Gastrocnemius medialis (tissue), 4 donors: ENCODE results near the gene GRM3. TPM values are rescaled to one million over a fixed set of nuclear protein-coding genes. Genes with fewer than 3 reads are reported as not detected.

Experiments
- ATAC-seq, 2 donors: fragments of 150-250 bp; one replicate each; pipeline ENCODE4 v1.9.1; 2016
- DNase-seq, 2 donors: peaks; one replicate each; pipeline ENCODE4 v3.0.0-alpha.2; 2019
- H3K27ac ChIP-seq, 4 donors: fragments of 200-600 bp; sonication (generic); 1 replicate in 1 of 4; 2 replicates in 3 of 4; pipeline ENCODE4 v1.5.1; 2016 to 2018; ENCODE audit warnings: mild to moderate bottlenecking in 2 of 4, moderate library complexity in 1 of 4
- H3K27me3 ChIP-seq, 3 donors: fragments of 200-600 bp; sonication (generic) in 2 of 3; 1 replicate in 1 of 3; 2 replicates in 2 of 3; pipeline versions ENCODE4 v1.5.1 to v1.6.0; 2016 to 2019; ENCODE audit warnings: mild to moderate bottlenecking in 1 of 3, moderate library complexity in 1 of 3
- H3K36me3 ChIP-seq, 2 donors: fragments of 200-600 bp; sonication (generic) in 1 of 2; one replicate each; pipeline ENCODE4 v1.5.1; 2017 to 2018
- H3K4me1 ChIP-seq, 2 donors: fragments of 200-600 bp; sonication (generic) in 1 of 2; one replicate each; pipeline ENCODE4 v1.5.1; 2016 to 2017; ENCODE audit warnings: mild to moderate bottlenecking in 2 of 2
- H3K4me3 ChIP-seq, 4 donors: fragments of 200-600 bp; sonication (generic) in 3 of 4; 1 replicate in 1 of 4; 2 replicates in 3 of 4; pipeline ENCODE4 v1.5.1; 2016 to 2019; ENCODE audit warnings: mild to moderate bottlenecking in 2 of 4
- H3K9me3 ChIP-seq, 3 donors: fragments of 200-600 bp; sonication (generic) in 2 of 3; 1 replicate in 1 of 3; 2 replicates in 2 of 3; pipeline ENCODE4 v1.5.1; 2016 to 2019
- CTCF ChIP-seq, 5 experiments: fragments of 450-650 bp in 3 of 5; fragments of 200-600 bp in 2 of 5; sonication (generic) in 2 of 5; IDR thresholded peaks in 4 of 5; conservative IDR thresholded peaks in 1 of 5; 1 replicate in 4 of 5; 2 replicates in 1 of 5; pipeline ENCODE4 v1.5.1; 2016 to 2019; ENCODE audit warnings: antibody characterized with exemption in 5 of 5, mild to moderate bottlenecking in 3 of 5, moderate library complexity in 3 of 5
- POLR2A ChIP-seq, 2 donors: fragments of 450-650 bp; IDR thresholded peaks; one replicate each; pipeline ENCODE4 v1.6.1; 2017; ENCODE audit warnings: antibody characterized with exemption in 2 of 2, mild to moderate bottlenecking in 2 of 2, moderate library complexity in 2 of 2
- in situ Hi-C, 4 donors: fragments of 200-750 bp; cut with MboI; loops; one replicate each; pipeline versions ENCODE4 v1.15.0 to v1.8.0; 2017; ENCODE audit warnings: low sequenced_read_pairs in 4 of 4
- intact Hi-C: fragments of 100-400 bp; cut with DNase I; formaldehyde crosslinking; loops from one replicate; pipeline ENCODE4 v1.15.1; 2023; ENCODE audit warnings: low total_unique reads
- total RNA-seq, 4 donors: library from RNA; depleted of rRNA; stranded (reverse); fragments of >200 nt; gene quantifications; one replicate each; pipeline versions ENCODE4 v1.1.0 to v1.2.3, GENCODE V29; 2016

Gene GRM3
- total RNA-seq, 4 donors from 2014 or later: not detected

- Histone ChIP-seq H3K4me1 (no peaks in the 10 kb centered on the region), H3K4me3 (no peak overlapping the region), H3K27me3 (no peaks in the 10 kb centered on the region), H3K9me3 (no peaks in the 10 kb centered on the region), H3K36me3 (no peaks in the 10 kb centered on the region), H3K27ac (no peak overlapping the region)
- intact Hi-C loops: no loop called here
- DNase-seq: no peak
- no peak for ATAC-seq
- TF ChIP-seq POLR2A (IDR thresholded peaks at IDR 0.05): no peak
- TF ChIP-seq CTCF (IDR thresholded peaks at IDR 0.05 in 4 of 5, conservative IDR thresholded peaks at IDR 0.05 in 1 of 5): no peak
- in situ Hi-C loops: no loop called here
Observed at GRCh38 chr7:86776136-86776535, 132.4 kb downstream of the GRM3 start.

DNA sequence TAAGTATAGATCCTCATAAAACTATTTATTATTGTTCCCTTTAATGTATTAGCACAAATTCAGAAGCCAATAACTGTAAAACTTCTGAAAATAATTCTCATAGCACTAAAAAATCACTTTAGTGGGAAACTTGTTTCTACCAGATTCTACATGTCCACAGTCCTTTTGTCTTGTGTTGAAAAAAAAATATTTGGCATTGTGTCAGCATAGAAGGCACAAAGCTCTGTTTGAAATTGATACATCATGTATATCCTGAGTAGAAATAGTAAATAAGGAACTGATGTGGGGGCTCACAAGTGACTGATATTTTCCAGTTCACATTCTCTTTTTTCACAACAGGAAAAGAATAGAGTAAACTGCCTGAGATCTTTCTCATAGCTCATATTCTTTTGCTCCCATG, 134.6 kb downstream of the GRM3 start:
- TF ChIP-seq CTCF (IDR thresholded peaks at IDR 0.05 in 4 of 5, conservative IDR thresholded peaks at IDR 0.05 in 1 of 5) (no peak), POLR2A (IDR thresholded peaks at IDR 0.05) (no peak)
- Histone ChIP-seq H3K4me1 (no peaks in the 10 kb centered on the region), H3K4me3 (no peak overlapping the region), H3K27ac (no peak overlapping the region), H3K27me3 (no peaks in the 10 kb centered on the region), H3K36me3 (no peaks in the 10 kb centered on the region), H3K9me3 (no peaks in the 10 kb centered on the region)
- intact Hi-C loops (no loop called here), in situ Hi-C loops (no loop called here)
- DNase-seq (no peak), ATAC-seq (no peak)

DNA sequence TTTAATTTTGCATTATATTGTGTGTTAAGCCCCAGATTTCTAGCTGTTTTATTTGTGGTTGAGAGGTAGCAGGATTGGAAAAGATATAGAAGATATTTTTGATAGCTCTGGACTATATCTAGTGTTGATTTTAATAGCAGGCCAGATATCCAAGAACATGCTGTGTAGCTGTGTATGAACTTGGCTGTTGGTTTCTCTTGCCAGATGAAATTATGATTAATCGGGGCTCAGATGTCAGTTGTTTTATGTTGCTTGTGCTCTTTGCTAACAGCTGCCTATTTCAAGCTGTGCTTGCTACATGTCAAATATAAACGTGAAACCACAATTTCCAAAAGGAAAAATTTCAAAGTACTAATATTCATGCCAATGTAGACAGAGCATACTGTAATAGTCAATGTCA, 141.1 kb downstream of the GRM3 start:
- Histone ChIP-seq H3K4me3 (no peak overlapping the region), H3K4me1 (peaks cover 0 to 13% of the 10 kb centered on the region in 2 donors), H3K36me3 (no peaks in the 10 kb centered on the region), H3K27me3 (no peaks in the 10 kb centered on the region), H3K27ac (peak overlapping the region in 1 of 4 donors; percentile 69), H3K9me3 (no peaks in the 10 kb centered on the region)
- in situ Hi-C loops (no loop called here), intact Hi-C loops (no loop called here)
- DNase-seq (no peak), ATAC-seq (peak; percentile 60 to 97)
- TF ChIP-seq CTCF (IDR thresholded peaks at IDR 0.05 in 4 of 5, conservative IDR thresholded peaks at IDR 0.05 in 1 of 5) (no peak), POLR2A (IDR thresholded peaks at IDR 0.05) (no peak)

DNA sequence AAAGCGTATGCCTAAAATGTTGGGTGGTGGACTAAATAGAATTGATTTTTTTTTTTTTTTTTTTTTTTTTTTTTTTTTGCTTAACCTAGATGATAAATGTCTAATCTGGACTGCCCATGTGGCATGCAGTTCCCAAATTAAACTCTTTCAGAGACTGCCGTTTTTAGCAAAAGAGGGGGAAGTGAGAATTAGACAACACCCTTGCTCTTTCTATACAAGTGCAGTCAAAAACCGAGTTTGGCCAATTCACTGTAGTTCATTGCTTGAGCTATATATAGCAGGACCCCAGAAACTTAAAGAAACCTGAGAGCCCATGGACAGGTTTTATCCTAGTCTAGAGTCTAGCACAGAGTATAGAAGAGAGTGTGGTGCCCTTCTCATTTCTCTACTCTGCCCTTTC, 141.9 kb downstream of the GRM3 start:
- in situ Hi-C loops: no loop called here
- intact Hi-C loops: no loop called here
- no peaks in the 10 kb centered on the region for H3K36me3 ChIP-seq

More for the DNA sequence above, 141.9 kb downstream of the GRM3 start:
- Histone ChIP-seq H3K9me3 (no peaks in the 10 kb centered on the region), H3K4me1 (peaks cover 0 to 13% of the 10 kb centered on the region in 2 donors), H3K27ac (no peak overlapping the region), H3K4me3 (no peak overlapping the region), H3K27me3 (no peaks in the 10 kb centered on the region)
- TF ChIP-seq CTCF (IDR thresholded peaks at IDR 0.05 in 4 of 5, conservative IDR thresholded peaks at IDR 0.05 in 1 of 5) (no peak), POLR2A (IDR thresholded peaks at IDR 0.05) (no peak)
- ATAC-seq (no peak), DNase-seq (no peak)
